Adrenal gland (tissue), 12 donors: ENCODE results near the gene RABAC1. TPM values are rescaled to one million over a fixed set of nuclear protein-coding genes. Genes with fewer than 3 reads are reported as not detected.

Experiments used
- DNase-seq, 7 donors: peaks; one replicate each; pipeline ENCODE4 v3.0.0-alpha.2; 2019 to 2020
- H3K27ac ChIP-seq, 5 donors: fragments of 200-600 bp; sonication (generic) in 4 of 5; 1 replicate in 3 of 5; 2 replicates in 2 of 5; pipeline versions ENCODE4 v1.5.1 to v1.8.0; 2016 to 2020; ENCODE audit warnings: mild to moderate bottlenecking in 1 of 5
- H3K27me3 ChIP-seq: fragments of 200-600 bp; 2 replicates; pipeline ENCODE4 v1.8.0; 2021
- H3K36me3 ChIP-seq, 2 donors: fragments of 200-600 bp; replicated peaks in 1 of 2; 1 replicate in 1 of 2; 2 replicates in 1 of 2; pipeline versions ENCODE4 v1.5.1 to v1.8.0; 2018 to 2022
- H3K4me1 ChIP-seq, 2 donors: fragments of 200-600 bp; replicated peaks in 1 of 2; 1 replicate in 1 of 2; 2 replicates in 1 of 2; pipeline versions ENCODE4 v1.5.1 to v1.8.0; 2018 to 2021
- H3K4me3 ChIP-seq, 4 donors: fragments of 200-600 bp; sonication (generic) in 3 of 4; one replicate each; pipeline ENCODE4 v1.5.1; 2016 to 2018
- H3K9me3 ChIP-seq, 3 donors: fragments of 200-600 bp; sonication (generic) in 1 of 3; replicated peaks in 1 of 3; 1 replicate in 2 of 3; 2 replicates in 1 of 3; pipeline versions ENCODE4 v1.5.1 to v1.8.0; 2016 to 2021
- CTCF ChIP-seq, 6 experiments: fragments of 450-650 bp in 4 of 6; fragments of 200-600 bp in 2 of 6; sonication (generic) in 1 of 6; IDR thresholded peaks; 1 replicate in 5 of 6; 2 replicates in 1 of 6; pipeline versions ENCODE4 v1.5.1 to v1.8.0; 2016 to 2021; ENCODE audit warnings: antibody characterized with exemption in 6 of 6, mild to moderate bottlenecking in 2 of 6, moderate library complexity in 1 of 6
- POLR2A ChIP-seq, 2 donors: fragments of 450-650 bp; IDR thresholded peaks; one replicate each; pipeline ENCODE4 v1.6.1; 2017; ENCODE audit warnings: antibody characterized with exemption in 2 of 2, mild to moderate bottlenecking in 2 of 2, moderate library complexity in 1 of 2
- whole genome bisulfite sequencing, 4 donors: extraction: QIAGEN DNeasy Blood & Tissue Kit in 2 of 4; methylation state at CpG; one replicate each; pipeline versions ENCODE4 v1.1.5 to v1.1.7; 2013 to 2017; 5-methylcytosine and 5-hydroxymethylcytosine counted together
- intact Hi-C, 2 donors: fragments of 100-400 bp; cut with DNase I; formaldehyde crosslinking; loops; one replicate each; pipeline versions ENCODE4 v1.14.1 to v1.15.0; 2022 to 2023
- polyA plus RNA-seq, 3 donors: library from polyadenylated mRNA; stranded (reverse); fragments of 200-250 nt in 2 of 3; fragments of 350-450 nt in 1 of 3; fragmentation: Illumina TruSeq in 1 of 3; extraction: RNeasy Lipid Tissue Mini Kit (QIAGEN cat#74804) in 1 of 3; gene quantifications; one replicate each; pipeline ENCODE4 v1.2.3, GENCODE V29; 2013 to 2014
- total RNA-seq, 9 donors: library from RNA; depleted of rRNA in 4 of 9; stranded (reverse); fragments of >200 nt in 4 of 9; fragments of 120-200 nt in 1 of 9; fragmentation: NEBNext Ultra II Directional in 1 of 9; extraction: Animal tissue kit (Norgen Biotek cat#: 25700) in 1 of 9; gene quantifications; one replicate each; pipeline versions ENCODE4 v1.1.0 to v1.2.4, GENCODE V29; 2013 to 2023
- donor health status: healthy with polysubstance abuse.
- donor health status: Bipolar disorder and iron deficiency.
- donor health status: DM: yes; HTN: yes; CAD: no.
- donor health status: DM: no; HTN: no; CAD: no.
- donor health status: DM: no; HTN: no; CAD: no.
- donor health status: DM: yes; HTN: yes; CAD: no.

Gene RABAC1
- total and polyA plus RNA-seq, 12 donors: 17.9 to 397 (median 178) TPM

GRCh38 chr19:41932720-41933332, 26.3 kb downstream of the RABAC1 start:
- H3K36me3 ChIP-seq: no peaks in the 10 kb centered on the region
- intact Hi-C loops: loop anchor here in 1 of 2 donors (10.0 kb wide), 1 partner anchor 48 kb away; the partner anchor contains the start of gene ARHGEF1
- H3K4me1 ChIP-seq: peaks cover 0 to 10% of the 10 kb centered on the region in 2 donors
- peaks cover 58% of the 10 kb centered on the region for H3K27me3 ChIP-seq
- TF ChIP-seq POLR2A (IDR thresholded peaks at IDR 0.05) (no peak), CTCF (IDR thresholded peaks at IDR 0.05) (no peak)
- no peaks in the 10 kb centered on the region for H3K9me3 ChIP-seq
- H3K27ac ChIP-seq: no peak overlapping the region
- no peak overlapping the region for H3K4me3 ChIP-seq
- DNase-seq: no peak
- 26 to 42% (median 32%) methylated on average over 29 of the region's 29 CpGs for WGBS, 4 donors

- peaks cover 0 to 11% of the 10 kb centered on the region in 2 donors for H3K4me1 ChIP-seq
- intact Hi-C loops: loop anchor here in 1 of 2 donors (10.0 kb wide), 1 partner anchor 47 kb away; the partner anchor contains the start of gene ARHGEF1
- H3K9me3 ChIP-seq: no peaks in the 10 kb centered on the region
- no peak overlapping the region for H3K27ac ChIP-seq
- DNase-seq: no peak
- H3K36me3 ChIP-seq: no peaks in the 10 kb centered on the region
- peaks cover 63% of the 10 kb centered on the region for H3K27me3 ChIP-seq
- 8 to 29% (median 19%) methylated on average over 8 to 11 of the region's 11 CpGs for whole genome bisulfite sequencing, 4 donors
- H3K4me3 ChIP-seq: no peak overlapping the region
- TF ChIP-seq CTCF (IDR thresholded peaks at IDR 0.05) (no peak), POLR2A (IDR thresholded peaks at IDR 0.05) (no peak)
Measured at GRCh38 chr19:41932259-41932719, 26.8 kb downstream of the RABAC1 start.

GRCh38 chr19:41930926-41931592, 28.1 kb downstream of the RABAC1 start:
- 4 to 9% (median 6%) methylated on average over 11 to 17 of the region's 17 CpGs for WGBS, 4 donors
- no peak for DNase-seq
- Histone ChIP-seq H3K4me1 (peaks cover 0 to 11% of the 10 kb centered on the region in 2 donors), H3K27me3 (peaks cover 75% of the 10 kb centered on the region), H3K36me3 (no peaks in the 10 kb centered on the region), H3K9me3 (no peaks in the 10 kb centered on the region), H3K4me3 (no peak overlapping the region), H3K27ac (no peak overlapping the region)
- TF ChIP-seq POLR2A (IDR thresholded peaks at IDR 0.05) (no peak), CTCF (IDR thresholded peaks at IDR 0.05) (peak in 1 of 6 experiments; percentile 8)
- intact Hi-C loops: loop anchor here in 1 of 2 donors (10.0 kb wide), 1 partner anchor 46 kb away; the partner anchor contains the start of gene ARHGEF1

GRCh38 chr19:41930322-41930722, 28.8 kb downstream of the RABAC1 start:
- no peaks in the 10 kb centered on the region for H3K9me3 ChIP-seq
- WGBS, 4 donors: 11 to 21% (median 16%) methylated on average over 1 to 7 of the region's 7 CpGs
- H3K4me1 ChIP-seq: peaks cover 0 to 11% of the 10 kb centered on the region in 2 donors
- peaks cover 75% of the 10 kb centered on the region for H3K27me3 ChIP-seq
- DNase-seq: no peak
- no peak overlapping the region for H3K4me3 ChIP-seq
- H3K27ac ChIP-seq: no peak overlapping the region
- intact Hi-C loops: loop anchor here in 1 of 2 donors (10.0 kb wide), 1 partner anchor 46 kb away; the partner anchor contains the start of gene ARHGEF1
- TF ChIP-seq CTCF (IDR thresholded peaks at IDR 0.05) (no peak), POLR2A (IDR thresholded peaks at IDR 0.05) (no peak)
- H3K36me3 ChIP-seq: no peaks in the 10 kb centered on the region
